Measurements from ENCODE around the gene HTT.
A peak's percentile ranks its signal among the peaks of the same experiment; 100 is the strongest.

Gene HTT

DNA sequence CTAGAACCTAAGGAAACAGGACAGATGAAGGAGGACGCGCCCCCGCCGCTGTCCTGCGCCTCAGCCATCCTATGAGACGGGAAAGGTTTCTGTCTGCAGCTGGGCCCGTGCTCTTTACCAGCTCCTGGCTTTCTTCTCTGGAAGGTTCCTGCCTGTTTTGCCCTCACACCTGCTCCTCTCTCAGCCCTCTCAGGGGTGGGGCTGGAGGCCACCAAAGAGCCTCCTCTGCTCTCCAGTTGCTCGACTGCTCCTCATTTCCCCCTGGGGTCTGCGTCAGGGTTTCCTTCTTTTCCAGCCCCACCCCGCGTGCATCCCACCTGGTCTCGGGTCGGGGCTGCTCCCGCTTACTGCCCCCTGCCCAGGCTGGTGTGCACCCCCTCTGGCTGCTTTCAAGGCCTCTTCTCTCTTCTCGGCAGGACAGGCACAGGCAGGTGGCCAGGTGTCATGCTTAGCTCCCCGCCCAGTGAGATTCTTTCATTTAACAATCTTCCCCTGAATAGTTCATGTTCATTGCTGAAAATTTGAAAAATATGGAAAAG, 4.8 kb upstream of the HTT start:
- Histone ChIP-seq H3K27me3 (no peaks in the 10 kb centered on the region), H3K9me3 (no peaks in the 10 kb centered on the region), H3K36me3 (no peaks in the 10 kb centered on the region), H3K4me3 (ENCODE audit: low read depth, low read length) (no peak overlapping the region), H3K4me1 (no peaks in the 10 kb centered on the region)
- no peak for DNase-seq
- TF ChIP-seq, protein P1, sequence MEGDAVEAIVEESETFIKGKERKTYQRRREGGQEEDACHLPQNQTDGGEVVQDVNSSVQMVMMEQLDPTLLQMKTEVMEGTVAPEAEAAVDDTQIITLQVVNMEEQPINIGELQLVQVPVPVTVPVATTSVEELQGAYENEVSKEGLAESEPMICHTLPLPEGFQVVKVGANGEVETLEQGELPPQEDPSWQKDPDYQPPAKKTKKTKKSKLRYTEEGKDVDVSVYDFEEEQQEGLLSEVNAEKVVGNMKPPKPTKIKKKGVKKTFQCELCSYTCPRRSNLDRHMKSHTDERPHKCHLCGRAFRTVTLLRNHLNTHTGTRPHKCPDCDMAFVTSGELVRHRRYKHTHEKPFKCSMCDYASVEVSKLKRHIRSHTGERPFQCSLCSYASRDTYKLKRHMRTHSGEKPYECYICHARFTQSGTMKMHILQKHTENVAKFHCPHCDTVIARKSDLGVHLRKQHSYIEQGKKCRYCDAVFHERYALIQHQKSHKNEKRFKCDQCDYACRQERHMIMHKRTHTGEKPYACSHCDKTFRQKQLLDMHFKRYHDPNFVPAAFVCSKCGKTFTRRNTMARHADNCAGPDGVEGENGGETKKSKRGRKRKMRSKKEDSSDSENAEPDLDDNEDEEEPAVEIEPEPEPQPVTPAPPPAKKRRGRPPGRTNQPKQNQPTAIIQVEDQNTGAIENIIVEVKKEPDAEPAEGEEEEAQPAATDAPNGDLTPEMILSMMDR (IDR thresholded peaks at IDR 0.05; ENCODE audit: low read depth, low read length), result no peak

DNA sequence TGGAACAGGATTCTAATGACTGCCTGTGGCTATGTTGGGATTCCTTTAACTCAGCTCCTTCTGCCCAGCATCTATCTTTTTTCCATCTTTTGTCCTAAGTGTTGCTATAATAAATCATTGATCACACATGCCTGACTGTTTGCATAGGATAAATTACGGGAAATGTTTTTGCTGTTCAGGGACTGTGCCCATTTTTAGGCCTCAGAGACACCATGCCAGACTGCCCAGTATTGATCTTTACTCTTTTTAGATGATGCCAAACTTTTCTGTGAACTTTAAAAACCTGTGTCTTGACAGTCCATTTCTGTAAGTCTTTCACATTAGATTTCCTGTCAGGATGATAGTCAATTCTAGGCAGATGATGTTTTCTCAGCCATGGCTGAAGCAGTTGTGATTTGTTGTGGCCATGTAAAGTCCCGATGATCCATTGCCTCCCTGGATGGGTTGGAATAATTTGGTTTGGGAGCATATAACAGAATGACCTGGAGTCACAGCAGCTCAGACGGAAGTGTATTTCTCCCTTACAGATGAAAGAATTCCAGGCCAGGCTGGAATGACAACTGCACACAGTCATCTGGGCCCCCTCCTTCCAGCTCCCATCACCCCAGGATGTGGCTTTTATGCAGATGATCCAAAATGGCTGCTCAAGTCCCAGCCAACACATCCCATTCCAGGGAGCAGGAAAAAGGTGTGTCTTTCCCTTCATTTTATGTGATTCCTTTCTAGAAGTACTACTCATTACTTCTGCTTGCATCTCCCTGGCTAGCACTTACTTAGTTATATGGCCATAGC, 3.6 kb upstream of the HTT start:
- Histone ChIP-seq H3K4me3 (ENCODE audit: low read depth, low read length) (no peak overlapping the region), H3K9me3 (no peaks in the 10 kb centered on the region), H3K4me1 (no peaks in the 10 kb centered on the region), H3K36me3 (no peaks in the 10 kb centered on the region), H3K27me3 (no peaks in the 10 kb centered on the region)
- TF ChIP-seq, protein P1 (IDR thresholded peaks at IDR 0.05; ENCODE audit: low read depth, low read length), result no peak
- DNase-seq, result no peak

DNA sequence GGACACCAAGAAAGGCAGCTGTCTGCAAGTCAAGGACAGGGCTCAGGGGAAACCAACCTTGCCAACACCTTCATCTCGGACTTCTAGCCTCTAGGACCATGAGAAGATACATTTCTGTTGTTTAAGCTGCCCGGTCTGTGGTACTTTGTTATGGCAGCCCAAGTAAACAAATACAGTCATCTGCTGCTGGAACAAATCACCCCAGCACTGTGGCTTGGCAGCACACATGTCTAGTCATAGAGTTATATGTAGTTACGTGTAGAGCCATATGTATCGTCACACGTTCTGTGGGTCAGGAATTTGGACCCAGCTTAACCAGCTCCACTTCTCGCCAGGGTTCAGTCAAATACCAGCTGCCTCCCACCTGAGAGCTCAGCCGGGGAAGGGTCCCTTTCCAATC, 2.7 kb upstream of the HTT start:
- no peak overlapping the region for H3K4me3 ChIP-seq (ENCODE audit: low read depth, low read length)
- TF ChIP-seq, protein P1 (IDR thresholded peaks at IDR 0.05; ENCODE audit: low read depth, low read length), result no peak
- no peaks in the 10 kb centered on the region for H3K36me3 ChIP-seq
- no peak for DNase-seq
- H3K9me3 ChIP-seq, result no peaks in the 10 kb centered on the region
- no peaks in the 10 kb centered on the region for H3K4me1 ChIP-seq
- no peaks in the 10 kb centered on the region for H3K27me3 ChIP-seq

DNA sequence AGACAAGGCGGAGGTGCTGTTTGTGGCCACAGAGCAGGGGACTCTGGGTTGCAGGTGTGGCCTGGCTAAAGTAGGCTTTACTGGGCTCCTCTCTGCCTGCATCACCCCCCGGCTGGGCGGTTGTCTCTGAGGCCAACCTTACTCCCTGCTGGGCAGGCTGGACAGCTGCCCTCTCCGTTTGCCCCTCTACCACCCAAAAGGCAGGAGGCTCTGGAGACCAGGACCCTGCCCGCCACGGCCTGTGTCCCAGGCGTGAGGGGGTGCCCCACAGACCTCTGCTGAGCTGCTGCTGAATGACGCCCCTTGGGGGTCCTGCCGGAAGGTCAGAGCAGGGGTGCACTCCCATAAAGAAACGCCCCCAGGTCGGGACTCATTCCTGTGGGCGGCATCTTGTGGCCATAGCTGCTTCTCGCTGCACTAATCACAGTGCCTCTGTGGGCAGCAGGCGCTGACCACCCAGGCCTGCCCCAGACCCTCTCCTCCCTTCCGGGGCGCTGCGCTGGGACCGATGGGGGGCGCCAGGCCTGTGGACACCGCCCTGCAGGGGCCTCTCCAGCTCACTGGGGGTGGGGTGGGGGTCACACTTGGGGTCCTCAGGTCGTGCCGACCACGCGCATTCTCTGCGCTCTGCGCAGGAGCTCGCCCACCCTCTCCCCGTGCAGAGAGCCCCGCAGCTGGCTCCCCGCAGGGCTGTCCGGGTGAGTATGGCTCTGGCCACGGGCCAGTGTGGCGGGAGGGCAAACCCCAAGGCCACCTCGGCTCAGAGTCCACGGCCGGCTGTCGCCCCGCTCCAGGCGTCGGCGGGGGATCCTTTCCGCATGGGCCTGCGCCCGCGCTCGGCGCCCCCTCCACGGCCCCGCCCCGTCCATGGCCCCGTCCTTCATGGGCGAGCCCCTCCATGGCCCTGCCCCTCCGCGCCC, 1.1 kb upstream of the HTT start:
- TF ChIP-seq, protein P1 (IDR thresholded peaks at IDR 0.05; ENCODE audit: low read depth, low read length), result 0 out of 2 replicates have a peak, but pooled peaks have one; percentile 2
- H3K27me3 ChIP-seq, result no peaks in the 10 kb centered on the region
- H3K4me3 ChIP-seq (ENCODE audit: low read depth, low read length), result peak overlapping the region; percentile 61

DNA sequence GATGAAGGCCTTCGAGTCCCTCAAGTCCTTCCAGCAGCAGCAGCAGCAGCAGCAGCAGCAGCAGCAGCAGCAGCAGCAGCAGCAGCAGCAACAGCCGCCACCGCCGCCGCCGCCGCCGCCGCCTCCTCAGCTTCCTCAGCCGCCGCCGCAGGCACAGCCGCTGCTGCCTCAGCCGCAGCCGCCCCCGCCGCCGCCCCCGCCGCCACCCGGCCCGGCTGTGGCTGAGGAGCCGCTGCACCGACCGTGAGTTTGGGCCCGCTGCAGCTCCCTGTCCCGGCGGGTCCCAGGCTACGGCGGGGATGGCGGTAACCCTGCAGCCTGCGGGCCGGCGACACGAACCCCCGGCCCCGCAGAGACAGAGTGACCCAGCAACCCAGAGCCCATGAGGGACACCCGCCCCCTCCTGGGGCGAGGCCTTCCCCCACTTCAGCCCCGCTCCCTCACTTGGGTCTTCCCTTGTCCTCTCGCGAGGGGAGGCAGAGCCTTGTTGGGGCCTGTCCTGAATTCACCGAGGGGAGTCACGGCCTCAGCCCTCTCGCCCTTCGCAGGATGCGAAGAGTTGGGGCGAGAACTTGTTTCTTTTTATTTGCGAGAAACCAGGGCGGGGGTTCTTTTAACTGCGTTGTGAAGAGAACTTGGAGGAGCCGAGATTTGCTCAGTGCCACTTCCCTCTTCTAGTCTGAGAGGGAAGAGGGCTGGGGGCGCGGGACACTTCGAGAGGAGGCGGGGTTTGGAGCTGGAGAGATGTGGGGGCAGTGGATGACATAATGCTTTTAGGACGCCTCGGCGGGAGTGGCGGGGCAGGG, 568 bp downstream of the HTT start:
- TF ChIP-seq, protein P1 (IDR thresholded peaks at IDR 0.05; ENCODE audit: low read depth, low read length), result no peak
- Histone ChIP-seq H3K4me1 (no peaks in the 10 kb centered on the region), H3K9me3 (no peaks in the 10 kb centered on the region), H3K4me3 (ENCODE audit: low read depth, low read length) (peak overlapping the region; percentile 93), H3K36me3 (no peaks in the 10 kb centered on the region), H3K27me3 (no peaks in the 10 kb centered on the region)
- DNase-seq, result peak; percentile 72

More for the DNA sequence above, 1.1 kb upstream of the HTT start:
- H3K9me3 ChIP-seq, result no peaks in the 10 kb centered on the region
- no peak for DNase-seq
- no peaks in the 10 kb centered on the region for H3K36me3 ChIP-seq
- H3K4me1 ChIP-seq, result no peaks in the 10 kb centered on the region
